Right renal cortex interstitium (tissue), 3 donors: Measurements from ENCODE around the gene CFAP100. TPM values are rescaled to one million over a fixed set of nuclear protein-coding genes. Genes with fewer than 3 reads are reported as not detected.

Experiments
- DNase-seq, 3 donors: peaks; one replicate each; pipeline ENCODE4 v3.0.0-alpha.2; 2013; ENCODE audit warnings: low read depth in 3 of 3, low spot score in 2 of 3
- polyA plus RNA-seq, 3 donors: library from polyadenylated mRNA; unstranded; fragments of 120-200 nt; gene quantifications; one replicate each; pipeline ENCODE4 v1.2.1, GENCODE V29; 2013; ENCODE audit not compliant: insufficient read length in 3 of 3

The CFAP100 gene
- polyA plus RNA-seq, 3 donors, result 0.53 to 1.1 (median 0.55) TPM

DNA sequence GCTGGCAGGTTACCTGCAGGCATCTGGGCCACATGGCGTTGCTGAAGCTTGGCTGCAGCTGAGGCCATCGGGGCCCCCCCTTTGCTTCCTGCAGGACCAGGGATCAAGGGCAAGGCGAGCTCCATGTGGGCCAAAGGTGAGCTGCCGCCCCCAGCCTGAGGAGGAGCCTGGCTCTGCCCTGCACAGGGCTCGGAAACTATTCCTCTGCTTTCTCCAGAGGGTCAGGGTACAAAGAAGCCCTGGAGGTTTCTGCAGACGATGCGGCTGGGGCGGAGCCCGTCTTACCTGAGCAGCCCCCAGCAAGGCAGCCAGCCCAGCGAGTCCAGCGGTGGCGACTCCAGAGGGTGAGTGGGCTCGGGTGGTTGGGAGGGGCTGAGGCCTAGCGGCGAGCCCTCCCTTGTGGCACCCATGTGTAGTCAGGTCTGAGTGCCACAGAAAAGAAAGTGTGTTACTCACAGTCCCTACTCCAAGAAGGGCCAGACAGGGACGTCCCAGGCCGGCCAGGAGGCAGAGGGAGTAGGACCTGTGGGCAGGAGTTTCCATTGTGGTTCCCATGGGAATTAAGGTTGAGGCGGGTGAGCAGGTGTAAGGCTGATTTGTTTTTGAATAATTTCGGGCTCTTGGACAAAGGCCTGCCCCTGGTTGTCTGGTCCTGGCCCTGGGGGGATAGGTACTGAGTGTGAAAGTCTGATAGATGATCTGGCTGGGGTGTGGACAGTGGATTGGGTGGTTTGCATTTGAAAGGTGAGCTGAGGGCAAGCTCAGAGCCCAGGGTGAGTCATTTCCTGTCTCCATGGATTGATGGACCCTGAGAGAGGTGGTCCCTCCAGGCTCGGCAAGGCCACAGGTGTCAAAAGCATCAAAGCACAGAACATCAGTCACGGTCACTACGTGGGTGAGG is 25.4 kb downstream of the CFAP100 start:
- no peak for DNase-seq

DNA sequence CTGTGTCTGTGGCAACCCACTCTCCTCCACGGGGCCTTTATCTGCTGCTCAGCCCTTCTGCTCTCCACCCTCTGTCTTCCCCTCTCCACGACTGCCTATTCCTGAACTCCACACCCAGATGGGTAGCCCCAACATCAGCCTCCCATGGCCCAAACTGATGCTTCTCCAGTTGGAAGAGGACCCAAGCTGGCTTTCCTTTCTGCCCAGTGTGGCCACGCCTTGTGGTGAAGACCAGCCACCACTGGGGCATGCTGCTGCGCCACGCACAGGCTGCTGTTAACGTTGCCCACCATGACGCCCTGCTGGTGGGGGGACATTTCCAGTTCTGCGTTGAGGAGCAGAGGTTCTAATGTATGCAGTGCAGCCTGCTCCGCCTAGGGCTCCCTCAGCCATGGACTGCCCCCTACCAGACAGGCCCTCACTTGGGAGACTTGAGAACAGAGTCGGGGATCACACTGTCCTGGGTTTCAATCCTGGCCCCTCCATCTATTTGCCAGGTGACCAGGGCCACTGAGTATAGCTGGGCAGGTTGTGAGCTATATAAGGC is 26.9 kb downstream of the CFAP100 start:
- no peak for DNase-seq

DNA sequence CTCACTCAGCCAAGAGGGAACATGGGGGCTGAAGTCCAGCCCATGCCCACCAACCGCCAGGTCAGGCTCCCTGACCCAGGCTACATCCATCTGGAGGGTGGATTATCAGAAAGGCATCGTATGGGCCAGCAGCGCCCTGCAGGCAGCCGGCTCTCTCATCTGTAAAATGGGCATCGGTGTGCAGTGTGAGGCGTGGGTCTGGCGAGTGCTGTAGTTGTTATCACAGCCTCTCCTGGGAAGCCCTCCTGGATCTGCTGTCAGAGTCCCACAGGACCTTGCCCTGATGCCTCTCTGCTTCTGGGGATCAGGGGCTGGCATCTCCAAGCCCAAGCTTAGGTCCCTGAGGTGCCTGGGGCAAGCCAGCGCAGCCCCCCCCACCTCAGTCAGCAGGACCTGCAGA is 27.4 kb downstream of the CFAP100 start:
- no peak for DNase-seq

DNA sequence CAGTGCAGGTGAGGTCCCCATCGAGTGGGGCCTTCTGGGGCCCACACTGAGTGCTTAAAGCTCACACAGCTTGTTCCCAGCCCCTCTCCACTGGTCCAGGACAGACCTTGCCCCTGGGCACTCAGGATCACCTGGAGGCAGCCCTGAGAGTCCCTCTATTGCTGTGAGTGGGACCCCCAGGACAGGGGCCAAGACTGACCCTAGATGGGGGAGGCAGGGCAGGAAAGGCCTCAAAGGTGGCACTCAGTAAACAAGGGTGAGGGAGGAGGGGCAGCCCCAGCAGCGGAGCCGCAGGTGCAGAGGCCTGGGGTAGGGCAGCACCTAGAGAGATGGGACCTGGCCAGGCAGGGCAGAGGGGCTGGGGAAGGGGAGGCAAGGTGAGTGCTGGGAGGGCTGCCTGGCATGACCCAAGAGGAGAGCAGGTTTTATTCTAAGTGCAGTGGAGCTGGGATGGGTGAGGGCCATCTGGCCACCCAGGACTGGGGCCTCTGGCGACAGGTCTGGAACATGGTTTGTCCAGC is 27.9 kb downstream of the CFAP100 start:
- no peak for DNase-seq

DNA sequence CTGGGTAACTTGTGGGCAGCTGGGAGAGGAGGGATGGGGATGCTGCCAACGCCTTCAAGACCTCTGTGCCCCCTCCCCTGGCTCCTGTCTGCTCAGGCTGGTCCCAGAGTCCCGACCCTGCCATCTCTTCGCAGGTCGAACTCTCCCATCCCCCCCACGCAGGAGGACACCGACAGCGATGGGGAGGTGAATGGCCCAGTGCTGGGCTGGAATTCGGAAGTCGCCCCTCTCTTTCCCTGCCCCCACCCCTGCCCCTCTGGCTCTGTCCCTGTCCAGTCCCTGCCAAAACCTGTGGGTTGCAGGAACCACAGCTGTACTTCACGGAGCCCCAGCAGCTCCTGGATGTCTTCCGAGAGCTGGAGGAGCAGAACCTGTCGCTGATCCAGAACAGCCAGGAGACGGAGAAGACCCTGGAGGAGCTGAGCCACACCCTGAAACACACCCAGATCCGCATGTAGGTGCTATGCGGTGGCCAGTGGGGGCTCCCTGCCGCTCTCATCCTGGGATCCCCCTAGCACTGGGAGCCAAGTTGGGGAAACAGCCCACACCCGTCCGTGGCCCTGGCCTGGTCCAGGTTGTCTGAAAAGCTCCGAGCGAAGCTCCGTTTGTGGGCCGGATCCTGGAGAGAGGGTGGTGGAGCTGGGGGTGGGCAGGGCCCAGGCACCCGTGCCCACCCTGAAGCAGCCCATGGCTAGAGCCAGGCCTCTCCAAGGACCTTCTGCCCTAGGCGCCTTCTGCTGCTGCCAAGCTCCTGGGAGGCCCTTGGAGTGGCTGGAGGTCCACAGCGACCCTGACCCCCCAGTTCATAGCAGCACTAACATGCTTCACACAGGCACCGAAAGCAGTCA is 28.7 kb downstream of the CFAP100 start:
- no peak for DNase-seq

DNA sequence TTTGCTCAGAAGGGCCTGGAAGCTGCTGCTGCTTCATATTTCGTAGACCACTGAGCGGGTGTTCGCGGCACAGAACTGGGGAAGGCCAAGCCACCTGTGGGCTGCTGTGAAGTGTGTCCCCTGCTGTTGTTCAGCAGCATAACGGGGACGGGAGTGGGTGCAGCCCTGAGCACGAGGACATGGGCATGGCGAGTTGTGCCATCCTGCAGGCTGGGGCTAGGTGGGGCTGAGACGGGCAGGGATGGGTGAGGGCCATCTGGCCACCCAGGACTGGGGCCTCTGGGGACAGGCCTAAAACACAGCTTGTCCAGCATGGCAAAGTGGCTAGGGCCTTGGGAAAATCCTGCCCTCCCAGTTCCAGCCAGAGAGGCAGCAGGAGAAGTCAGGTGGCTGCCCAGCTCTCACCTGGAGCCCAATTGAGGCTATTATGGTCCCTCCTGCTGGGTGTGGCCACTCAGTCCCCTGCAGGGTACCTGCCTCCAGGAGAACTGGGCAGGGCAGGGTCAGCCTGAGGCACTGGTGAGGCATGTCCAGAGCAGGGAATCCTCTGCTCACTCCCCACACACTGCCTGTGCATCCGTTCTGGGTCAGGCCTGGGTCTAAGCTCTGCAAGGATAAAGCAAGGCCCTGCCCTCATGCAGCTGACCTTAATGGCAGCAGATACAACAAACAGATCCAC is 29.5 kb downstream of the CFAP100 start:
- DNase-seq, result no peak

DNA sequence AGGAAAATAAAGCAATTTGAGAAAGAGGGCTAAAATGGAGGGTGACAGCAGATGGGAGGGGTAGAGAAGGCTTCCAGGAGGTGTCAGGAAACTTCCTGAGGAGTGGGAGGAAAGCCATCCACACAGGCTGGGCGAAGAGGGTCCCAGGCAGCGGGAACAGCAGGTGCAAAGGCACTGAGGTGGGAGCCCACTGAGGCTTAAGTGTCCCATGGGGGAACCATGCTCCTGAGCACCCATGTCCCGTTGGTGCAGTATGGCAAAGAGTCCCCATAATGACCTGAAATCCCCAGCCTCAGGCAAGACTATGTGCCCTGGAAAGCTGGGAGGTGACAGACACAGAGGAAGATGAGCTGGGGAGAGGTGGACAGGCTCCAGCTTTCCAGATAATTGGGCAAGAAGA is 30.0 kb downstream of the CFAP100 start:
- no peak for DNase-seq

DNA sequence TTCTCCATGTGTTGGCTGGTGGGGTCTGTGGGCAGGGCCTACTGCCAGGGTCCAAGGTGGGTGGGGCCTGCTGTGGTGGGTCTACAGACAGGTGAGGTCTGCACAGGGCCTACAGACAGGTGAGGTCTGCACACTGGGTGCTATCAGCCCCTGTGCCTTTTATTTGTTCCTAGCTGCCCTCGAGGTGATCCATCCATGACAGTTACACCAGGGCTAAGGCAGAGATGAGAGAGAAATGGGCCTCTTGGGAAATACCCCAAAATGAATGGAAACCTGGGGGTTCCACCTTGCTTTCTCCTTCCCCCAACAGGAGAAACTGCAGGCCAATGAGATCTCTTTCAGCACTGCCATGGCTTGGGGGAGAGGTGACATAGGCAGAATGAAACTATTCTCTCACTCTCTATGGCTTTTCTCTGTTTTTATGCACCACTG is 36.4 kb downstream of the CFAP100 start:
- no peak for DNase-seq

DNA sequence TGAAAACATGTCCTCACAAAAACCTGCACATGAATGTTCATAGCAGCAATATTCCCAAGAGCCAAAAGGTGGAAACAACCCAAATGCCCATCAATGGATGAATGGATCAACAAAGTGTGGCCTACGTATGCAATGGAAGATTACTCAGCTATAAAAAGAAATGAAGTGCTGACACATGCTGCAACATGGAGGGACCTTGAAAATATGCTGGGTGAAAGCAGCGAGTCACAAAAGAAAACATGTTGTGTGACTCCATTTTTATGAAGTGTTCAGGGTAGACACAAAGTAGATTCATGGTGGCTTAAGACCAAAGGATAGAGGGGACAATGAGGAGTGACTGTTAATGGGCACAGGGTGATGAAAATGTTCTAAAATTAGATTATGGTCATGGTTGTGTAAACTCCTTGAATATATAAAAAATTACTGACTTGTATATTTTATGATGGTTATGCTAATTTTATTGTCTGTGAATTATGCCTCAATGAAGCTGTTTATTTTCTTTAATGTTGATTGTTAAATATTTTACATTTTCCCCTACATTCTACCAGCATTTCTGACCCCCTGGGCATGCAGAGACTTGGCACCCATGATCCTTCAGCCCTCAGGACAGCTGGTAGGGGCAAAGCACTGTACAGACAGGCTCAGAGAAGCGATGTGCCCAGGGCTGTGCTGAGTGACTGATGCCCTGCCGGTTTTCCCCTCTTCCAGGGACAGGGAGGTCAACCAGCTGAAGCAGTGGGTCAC is 37.8 kb downstream of the CFAP100 start:
- no peak for DNase-seq

DNA sequence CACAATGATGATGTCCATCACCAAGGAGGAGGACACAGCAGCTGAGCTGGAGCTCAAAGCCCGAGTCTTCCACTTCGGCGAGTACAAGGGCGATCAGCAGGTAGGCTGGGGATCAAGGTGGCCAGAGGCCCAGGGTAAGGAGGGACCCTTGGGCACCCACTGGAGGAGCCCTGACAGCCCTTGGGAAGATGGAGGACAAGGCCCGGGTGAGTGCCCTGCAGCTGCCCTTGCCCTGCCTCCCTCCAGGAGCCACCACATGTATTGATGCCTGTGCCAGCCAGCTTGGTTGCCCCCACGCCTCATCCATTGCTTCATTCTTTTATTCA is 38.4 kb downstream of the CFAP100 start:
- no peak for DNase-seq

DNA sequence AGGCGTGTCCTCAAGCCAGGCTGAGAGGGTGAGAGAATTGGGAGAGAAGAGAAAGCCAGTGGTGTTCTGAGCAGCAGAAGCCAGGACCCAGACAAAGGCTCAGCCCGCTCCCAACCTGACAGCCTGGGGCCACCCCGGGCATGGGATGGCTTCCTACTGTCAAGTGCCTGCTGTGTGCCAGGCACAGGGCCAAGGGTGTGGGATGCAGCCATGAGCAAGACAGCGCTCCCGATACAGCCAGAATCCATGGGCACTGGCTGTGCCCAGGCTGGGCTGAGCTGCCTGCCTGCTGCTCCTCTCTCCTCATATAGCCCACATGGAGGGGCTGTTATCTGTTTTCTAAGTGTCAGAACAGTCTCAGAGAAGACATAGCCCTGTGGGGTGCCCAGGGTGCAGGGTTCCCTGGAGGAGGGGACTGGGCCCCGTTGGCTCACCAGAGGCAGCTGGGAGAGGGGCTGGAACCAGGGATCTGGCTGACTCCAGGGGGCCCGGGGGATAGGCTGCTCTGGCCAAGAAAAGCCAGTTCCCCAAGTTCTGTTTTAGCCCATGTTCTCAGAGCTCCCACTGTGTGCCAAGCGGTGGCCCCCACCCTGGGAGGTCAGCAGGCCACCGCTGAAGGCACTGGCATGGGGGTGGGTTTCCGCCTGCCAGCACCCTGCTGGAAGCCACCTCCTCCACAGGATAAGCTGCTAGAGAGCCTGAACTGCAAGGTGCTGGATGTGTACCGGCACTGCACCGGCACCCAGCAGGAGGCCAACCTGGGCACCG is 39.0 kb downstream of the CFAP100 start:
- DNase-seq, result no peak

DNA sequence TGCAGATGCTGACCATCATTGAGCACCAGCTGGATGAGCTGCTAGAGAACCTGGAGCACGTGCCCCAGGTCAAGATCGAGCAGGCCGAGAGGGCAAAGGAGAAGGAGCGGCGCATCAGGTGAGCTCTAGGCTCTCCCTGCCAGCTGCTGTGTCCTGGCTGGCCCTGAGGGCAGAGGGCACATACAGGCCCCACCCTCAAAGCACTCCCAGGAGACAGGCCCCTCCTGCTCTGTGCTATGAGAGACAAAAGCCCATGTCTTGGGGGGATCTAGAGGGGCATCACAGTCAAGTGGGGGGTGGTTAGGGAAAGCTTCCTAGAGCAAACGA is 39.5 kb downstream of the CFAP100 start:
- DNase-seq, result no peak

DNA sequence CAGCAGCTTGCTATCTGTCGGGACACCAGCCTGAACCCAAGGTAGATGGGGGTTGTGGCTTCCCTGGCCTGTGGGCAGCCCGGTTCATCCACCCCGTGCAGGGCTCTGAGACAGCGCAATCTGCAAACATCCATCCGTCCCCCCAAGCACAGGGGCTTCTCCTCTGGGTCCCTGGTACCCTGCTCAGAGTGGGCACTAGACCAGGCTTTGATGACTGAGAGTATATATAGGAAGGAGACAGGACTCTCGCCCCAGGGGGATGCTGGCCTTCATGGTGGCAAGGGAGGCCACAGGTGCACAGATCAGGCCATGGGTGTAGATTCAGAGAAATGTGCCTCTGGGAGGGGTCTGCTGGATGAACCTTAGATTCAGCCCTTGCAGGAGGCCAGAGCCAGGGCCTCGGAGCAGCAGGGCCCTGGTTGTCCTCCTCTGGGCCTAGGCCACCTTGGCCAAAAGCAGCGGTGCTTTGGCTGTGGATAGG is 40.3 kb downstream of the CFAP100 start:
- no peak for DNase-seq

DNA sequence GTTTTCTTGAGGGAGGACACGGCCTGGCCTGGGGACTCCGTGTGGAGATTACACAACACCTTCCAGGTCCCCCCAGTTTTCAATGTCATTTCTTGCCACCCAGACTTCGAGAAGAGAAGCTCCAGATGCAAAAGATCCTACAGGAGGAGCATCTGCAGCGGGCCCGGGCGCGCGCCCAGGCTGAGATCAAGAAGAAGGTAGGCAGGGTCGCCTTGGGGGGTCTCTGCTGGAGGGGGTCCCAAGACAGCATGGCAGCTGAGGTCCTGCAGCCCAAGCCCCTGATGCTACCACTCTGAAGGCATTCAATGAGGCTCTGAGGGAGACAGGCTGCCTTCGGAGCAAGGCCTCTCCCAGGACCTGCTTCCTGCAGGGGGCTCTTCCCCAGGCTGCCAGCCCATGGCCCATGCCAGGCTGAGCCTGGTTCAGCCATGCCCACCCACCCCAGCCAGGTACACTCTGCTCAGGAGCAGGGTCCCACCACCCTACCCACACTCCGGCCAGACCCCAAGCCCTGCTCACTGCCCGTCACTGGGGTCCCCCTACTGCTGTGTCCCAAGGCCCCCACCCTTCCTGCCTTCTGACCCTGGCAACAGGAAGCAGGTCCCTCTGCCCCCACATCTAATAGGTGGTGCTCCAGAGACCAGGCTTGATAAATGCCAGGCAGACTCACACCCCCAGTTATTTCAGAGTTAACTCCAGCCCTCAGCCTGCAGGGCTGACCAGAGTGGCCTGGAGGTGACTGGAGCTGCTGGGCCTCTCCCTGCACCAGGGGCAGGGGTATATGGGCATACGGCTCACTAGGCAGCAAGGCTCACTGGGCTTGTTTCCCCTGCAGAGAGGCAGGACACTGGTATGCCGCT is 41.0 kb downstream of the CFAP100 start:
- DNase-seq, result no peak

DNA sequence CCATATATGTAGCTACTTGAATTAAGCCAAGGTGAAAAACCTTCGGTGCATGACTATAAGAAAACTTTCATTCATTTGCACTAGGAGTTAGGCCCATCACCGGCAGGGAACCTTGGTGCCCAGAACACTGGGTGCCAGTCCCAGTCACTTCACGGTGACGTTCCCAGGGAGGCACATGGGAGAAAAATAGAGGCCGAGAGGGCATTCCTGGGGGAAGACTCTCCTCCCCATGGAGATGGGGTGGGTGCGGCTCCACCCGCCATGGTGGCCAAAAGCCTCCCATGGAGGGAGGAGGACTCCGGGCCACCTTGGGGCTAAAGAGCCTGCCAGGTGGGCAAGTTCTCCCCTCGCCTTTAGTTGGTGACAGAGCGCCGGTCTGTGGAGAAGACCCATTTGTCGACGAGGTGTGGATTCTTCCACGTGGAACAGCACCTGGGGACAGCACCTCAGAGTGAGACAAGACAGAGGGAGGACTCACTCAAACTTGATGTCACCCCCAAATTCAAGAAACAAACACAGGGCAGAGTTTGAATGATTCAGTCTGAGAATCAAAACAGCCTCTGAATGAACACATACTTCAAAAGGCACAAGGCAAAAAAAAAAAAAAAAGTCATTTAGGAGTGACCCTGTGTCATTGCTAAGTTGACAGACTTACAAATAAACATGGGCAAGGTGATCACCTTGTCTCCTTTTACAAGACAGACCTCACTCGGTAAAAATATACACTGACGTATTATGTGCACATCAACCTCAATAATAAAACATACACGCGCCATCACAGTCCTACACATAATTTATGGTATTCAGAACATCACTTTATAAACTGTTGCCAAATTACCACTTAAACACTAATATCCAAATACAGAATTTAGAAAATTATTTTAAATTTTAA is 42.4 kb downstream of the CFAP100 start:
- DNase-seq, result no peak

DNA sequence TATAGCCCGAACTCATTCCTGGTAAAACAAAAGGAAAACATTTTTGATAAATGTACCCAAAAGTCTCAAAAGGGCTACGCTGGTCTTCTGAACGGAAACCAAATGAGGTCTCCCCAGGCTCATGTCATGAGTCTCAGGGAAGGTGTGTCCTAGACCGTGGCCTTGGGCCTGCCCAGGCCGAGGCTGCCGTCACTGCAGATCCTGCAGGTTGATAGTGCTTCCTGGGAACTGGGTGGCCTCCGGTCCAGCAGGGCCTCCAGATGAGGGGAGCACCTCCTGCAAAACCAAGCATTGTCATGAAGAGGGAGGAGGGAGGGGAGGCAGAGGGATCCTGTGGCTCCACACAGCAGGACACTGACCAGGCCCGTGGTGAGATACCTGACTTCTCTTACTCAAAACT is 43.5 kb downstream of the CFAP100 start:
- no peak for DNase-seq

DNA sequence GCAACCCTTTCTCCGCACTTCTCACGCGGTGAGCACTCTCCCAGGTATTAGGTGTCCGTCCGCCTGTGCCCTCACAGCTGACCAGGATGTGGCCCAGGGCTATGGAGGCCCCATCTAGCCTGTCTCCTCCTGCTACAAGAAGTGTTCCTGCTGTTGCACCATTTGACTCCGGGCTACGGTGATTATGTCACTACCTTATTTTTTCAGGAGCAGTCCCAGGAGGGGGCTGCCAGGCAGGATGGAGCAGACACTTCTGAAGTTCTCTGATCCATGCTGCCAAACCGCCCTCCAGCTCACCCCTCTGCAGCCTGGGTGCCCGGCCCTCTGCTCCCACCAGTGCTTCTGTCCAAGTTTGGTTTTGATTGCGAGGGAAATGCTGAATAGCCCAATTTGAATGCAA is 44.0 kb downstream of the CFAP100 start:
- no peak for DNase-seq
